OCI-LY1 (cell line): ENCODE measurements around the gene RASGEF1C.
"Not testable (repeated sequence)": the region's sequence is repeated elsewhere in the genome, so short reads cannot be mapped to it uniquely, and the experiment has no call there.

Experiments used
- CTCF ChIP-seq: fragments of 200-600 bp; sonication (generic), shearing (Covaris generic); IDR thresholded peaks from 2 replicates; pipeline ENCODE4 v1.5.1; 2017; ENCODE audit warnings: mild to moderate bottlenecking, antibody characterized with exemption, low read length, moderate library complexity, mixed read lengths
- EZH2 ChIP-seq: fragments of 200-600 bp; sonication (generic), shearing (Covaris generic); IDR thresholded peaks from 2 replicates; pipeline ENCODE4 v1.8.0; 2017; ENCODE audit warnings: borderline replicate concordance, mixed run types, mild to moderate bottlenecking, antibody characterized with exemption, low read length, moderate library complexity, mixed read lengths

GRCh38 chr5:180126156-180126555 lies 82.9 kb downstream of the RASGEF1C start:
- TF ChIP-seq EZH2, CTCF: not testable (repeated sequence)
